HCT116 (cell line): Measurements from ENCODE around the gene ACADVL. TPM values are rescaled to one million over a fixed set of nuclear protein-coding genes. Genes with fewer than 3 reads are reported as not detected.
A peak's percentile ranks its signal among the peaks of the same experiment; 100 is the strongest.

Experiments used
- ATAC-seq: fragments of 200-7000 bp; cut with Tn5 transposase; 2 replicates; pipeline ENCODE4 v1.9.1; 2020; ENCODE audit warnings: mild to moderate bottlenecking, moderate library complexity
- BruUV-seq: library from RNA; stranded (reverse); fragments of 400-500 nt; replicated peaks from 2 replicates; lab custom pipeline; 2021; lab: Mats Ljungman, UMichigan
- CTCF ChIA-PET: fragments of 300-600 bp; sonication (Branson Sonifier 250); formaldehyde crosslinking; loops from one replicate; lab custom pipeline; 2021; ENCODE audit warnings: antibody characterized with exemption; lab: Charles Lee
- POLR2A ChIA-PET: fragments of 300-600, 350-600 bp; sonication (Branson Sonifier 250); formaldehyde crosslinking; loops from one replicate; lab custom pipeline; 2021; ENCODE audit warnings: antibody characterized with exemption; lab: Charles Lee
- RAD21 ChIA-PET, 2 experiments: fragments of 300-600 bp; sonication (Branson Sonifier 250); formaldehyde crosslinking; loops; one replicate each; lab custom pipeline; 2023; ENCODE audit warnings: low total read pairs in 2 of 2; ENCODE audit not compliant: uncharacterized antibody in 2 of 2, unreplicated experiment in 2 of 2, low non-redundant PET in 1 of 2; lab: Charles Lee
- DNase-seq: peaks from one replicate; pipeline ENCODE4 v3.0.0-alpha.2; 2010; ENCODE audit warnings: low read depth, low spot score
- H2AFZ ChIP-seq: fragments of 200-600 bp; shearing (Covaris generic), sonication (generic); 2 replicates; pipeline ENCODE4 v1.6.1; 2017; ENCODE audit warnings: low read depth, mixed run types, mixed read lengths, antibody characterized with exemption, low read length; ENCODE audit not compliant: poor library complexity, severe bottlenecking
- H3K27ac ChIP-seq: 2 replicates; pipeline ENCODE4 v1.5.1; 2012; ENCODE audit warnings: low read depth, low read length
- H3K27me3 ChIP-seq: fragments of 200-600 bp; sonication (generic); 2 replicates; pipeline ENCODE4 v1.6.1; 2016; ENCODE audit warnings: mixed run types, low read length, mixed read lengths; ENCODE audit not compliant: insufficient read depth
- H3K36me3 ChIP-seq, 2 experiments: fragments of 200-500 bp in 1 of 2; fragments of 200-600 bp in 1 of 2; sonication (Bioruptor generic) in 1 of 2; sonication (generic) in 1 of 2; 2 replicates each; pipeline versions ENCODE4 v1.5.1 to v1.6.1; 2014 to 2016; ENCODE audit warnings: low read length in 2 of 2, inconsistent platforms in 1 of 2, mixed read lengths in 1 of 2, mixed run types in 1 of 2; ENCODE audit not compliant: insufficient read depth in 2 of 2, control insufficient read depth in 1 of 2
- H3K4me1 ChIP-seq, 2 experiments: fragments of 200-600 bp in 1 of 2; sonication (generic) in 1 of 2; 2 replicates each; pipeline versions ENCODE4 v1.5.1 to v1.6.1; 2012 to 2017; ENCODE audit warnings: low read length in 2 of 2, inconsistent platforms in 1 of 2, mild to moderate bottlenecking in 1 of 2, mixed read lengths in 1 of 2, mixed run types in 1 of 2, moderate library complexity in 1 of 2; ENCODE audit not compliant: insufficient read depth in 2 of 2, control insufficient read depth in 1 of 2
- H3K4me2 ChIP-seq: fragments of 200-600 bp; sonication (generic); 2 replicates; pipeline ENCODE4 v1.6.1; 2017; ENCODE audit warnings: mixed run types, low read length, mixed read lengths
- H3K4me3 ChIP-seq, 2 experiments: fragments of 200-600 bp in 1 of 2; sonication (generic) in 1 of 2; replicated peaks in 1 of 2; 2 replicates each; pipeline ENCODE4 v1.5.1; 2011 to 2016; ENCODE audit warnings: low read length in 2 of 2, control low read depth in 1 of 2, low read depth in 1 of 2, mild to moderate bottlenecking in 1 of 2, mixed read lengths in 1 of 2, mixed run types in 1 of 2
- H3K79me2 ChIP-seq: fragments of 200-600 bp; sonication (generic); 2 replicates; pipeline ENCODE4 v1.6.1; 2017; ENCODE audit warnings: mild to moderate bottlenecking, mixed run types, low read length, moderate library complexity, mixed read lengths; ENCODE audit not compliant: insufficient read depth
- H3K9ac ChIP-seq: fragments of 200-600 bp; sonication (generic); 2 replicates; pipeline ENCODE4 v1.6.1; 2016; ENCODE audit warnings: low read length, mixed read lengths
- H3K9me2 ChIP-seq: fragments of 200-600 bp; sonication (generic), shearing (Covaris generic); 2 replicates; pipeline ENCODE4 v1.6.1; 2017; ENCODE audit warnings: mixed run types, mild to moderate bottlenecking, moderate library complexity; ENCODE audit not compliant: insufficient read depth
- H3K9me3 ChIP-seq, 2 experiments: fragments of 200-500 bp in 1 of 2; fragments of 200-600 bp in 1 of 2; sonication (Bioruptor generic) in 1 of 2; sonication (generic) in 1 of 2; 2 replicates each; pipeline ENCODE4 v1.6.1; 2014 to 2017; ENCODE audit warnings: low read length in 2 of 2, mixed read lengths in 2 of 2, inconsistent platforms in 1 of 2, low read depth in 1 of 2, mild to moderate bottlenecking in 1 of 2, mixed run types in 1 of 2, moderate library complexity in 1 of 2; ENCODE audit not compliant: control insufficient read depth in 1 of 2, insufficient read depth in 1 of 2
- H4K20me1 ChIP-seq: fragments of 200-600 bp; sonication (generic), shearing (Covaris generic); 2 replicates; pipeline ENCODE4 v1.6.1; 2017; ENCODE audit warnings: mixed run types, mild to moderate bottlenecking, moderate library complexity; ENCODE audit not compliant: insufficient read depth
- ELF1 ChIP-seq: IDR thresholded peaks from 2 replicates; pipeline ENCODE4 v1.6.1; 2012; ENCODE audit warnings: low read depth, borderline replicate concordance
- FOSL1 ChIP-seq: IDR thresholded peaks from 2 replicates; pipeline ENCODE4 v1.6.1; 2012; ENCODE audit warnings: low read depth
- JUND ChIP-seq: IDR thresholded peaks from 2 replicates; pipeline ENCODE4 v1.6.1; 2012
- MAX ChIP-seq: IDR thresholded peaks from 2 replicates; pipeline ENCODE4 v1.6.1; 2012
- POLR2AphosphoS5 ChIP-seq: IDR thresholded peaks from 2 replicates; pipeline ENCODE4 v1.6.1; 2011; ENCODE audit warnings: mild to moderate bottlenecking, low read depth, low read length, moderate library complexity
- RAD21 ChIP-seq: IDR thresholded peaks from 2 replicates; pipeline ENCODE4 v1.6.1; 2012; ENCODE audit warnings: low read depth, mild to moderate bottlenecking
- REST ChIP-seq: IDR thresholded peaks from 2 replicates; pipeline ENCODE4 v1.6.1; 2012; ENCODE audit warnings: low read depth
- SIN3A ChIP-seq: IDR thresholded peaks from 2 replicates; pipeline ENCODE4 v1.6.1; 2012; ENCODE audit warnings: low read depth
- TCF7L2 ChIP-seq: IDR thresholded peaks from 2 replicates; pipeline ENCODE4 v1.7.0; 2011; ENCODE audit warnings: borderline replicate concordance, inconsistent platforms; ENCODE audit not compliant: insufficient read depth, insufficient read length; ENCODE audit errors: extremely low read depth
- ZBTB33 ChIP-seq: IDR thresholded peaks from 2 replicates; pipeline ENCODE4 v1.6.1; 2011; ENCODE audit warnings: mild to moderate bottlenecking, low read length, moderate library complexity; ENCODE audit not compliant: insufficient replicate concordance; ENCODE audit errors: extremely low read depth
- ZFX ChIP-seq: fragments of 450-650 bp; IDR thresholded peaks from 2 replicates; pipeline ENCODE4 v1.6.1; 2017
- ZNF274 ChIP-seq: fragments of 200-500 bp; sonication (Bioruptor generic); IDR thresholded peaks from 2 replicates; pipeline ENCODE4 v1.6.1; 2014; ENCODE audit warnings: mild to moderate bottlenecking, low read depth, low read length, inconsistent platforms
- intact Hi-C: fragments of 100-400 bp; cut with micrococcal nuclease; formaldehyde crosslinking; loops from 2 replicates; pipeline ENCODE4 v1.10.0; 2022
- total RNA-seq: library from RNA; stranded (reverse); gene quantifications from one replicate; pipeline ENCODE4 v1.2.1, GENCODE V29; 2021; ENCODE audit not compliant: unreplicated experiment

ACADVL gene
- total RNA-seq, 1 experiment from 2014 or later = 554 TPM

- no TSS peak for BruUV-seq
- peak overlapping the region; percentile 92 for H3K27ac ChIP-seq
- CTCF ChIA-PET = interaction anchor here (0.7 to 3.0 kb wide), 3 partner anchors 18 to 64 kb away, joined by 3 to 16 read pairs (median 5); partner anchors contain the start of genes ACADVL and DLG4
- H3K4me3 ChIP-seq = peak overlapping the region; percentile 97 to 99
- H2AFZ ChIP-seq = no peak overlapping the region
- H3K9me2 ChIP-seq = no peaks in the 10 kb centered on the region
- ATAC-seq (peak; percentile 33), DNase-seq (no peak)
- no peaks in the 10 kb centered on the region for H3K27me3 ChIP-seq
- no peak for TF ChIP-seq RAD21
- TF ChIP-seq TCF7L2 = peak; percentile 79
- TF ChIP-seq POLR2AphosphoS5 = peak; percentile 65
- no peak for TF ChIP-seq ELF1
- 0 out of 2 replicates have a peak, but pooled peaks have one; percentile 21 for TF ChIP-seq MAX
- TF ChIP-seq REST = no peak
- TF ChIP-seq FOSL1 = no peak
- no peak for TF ChIP-seq JUND
- TF ChIP-seq SIN3A = no peak
- peak; percentile 36; the same call in 1 of the 2 replicates for TF ChIP-seq ZFX
- TF ChIP-seq ZBTB33 = no peak
- no peak for TF ChIP-seq ZNF274
- intact Hi-C loops = no loop called here
- peaks cover 24 to 32% of the 10 kb centered on the region in 2 experiments for H3K36me3 ChIP-seq
- H3K79me2 ChIP-seq = peaks cover 72% of the 10 kb centered on the region
- RAD21 ChIA-PET = interaction anchor here in 1 of 2 experiments (0.5 to 1.0 kb wide), 3 partner anchors 13 to 60 kb away, joined by 3 to 7 read pairs (median 4); no protein-coding TSS in a partner anchor
- H3K9ac ChIP-seq = peak overlapping the region; percentile 100
- H3K4me1 ChIP-seq = peaks cover 44 to 63% of the 10 kb centered on the region in 2 experiments
- POLR2A ChIA-PET = interaction anchor here (0.6 to 2.6 kb wide), 6 partner anchors 13 to 43 kb away, joined by 3 to 19 read pairs (median 5); partner anchors contain the start of genes ACADVL, CTDNEP1, DLG4 and SLC2A4
- H3K4me2 ChIP-seq = peak overlapping the region; percentile 82
- no peaks in the 10 kb centered on the region for H4K20me1 ChIP-seq
- H3K9me3 ChIP-seq = no peaks in the 10 kb centered on the region
Observed at GRCh38 chr17:7237761-7238419, 18.2 kb downstream of the ACADVL start.
